ENCODE data around the gene UBA52. TPM values are rescaled to one million over a fixed set of nuclear protein-coding genes. Genes with fewer than 3 reads are reported as not detected.
"Not testable (repeated sequence)": the region's sequence is repeated elsewhere in the genome, so short reads cannot be mapped to it uniquely, and the experiment has no call there.

UBA52 gene
- total RNA-seq, 1 donor from 2014 or later, result 586 TPM

GRCh38 chr19:18588611-18589379, 17.1 kb downstream of the UBA52 start, which contains the start of gene REX1BD:
REX1BD (plus strand) TSS chr19:18588798; CDS start chr19:18588802, 4 bp downstream.
- H3K4me3 ChIP-seq (ENCODE audit: low read depth, low read length), result peak within 1 kb of the TSS; percentile 87
- no peaks in the 10 kb centered on the region for H3K27me3 ChIP-seq (ENCODE audit: control insufficient read depth, insufficient read depth, low read length)
- no peaks in the 10 kb centered on the region for H3K36me3 ChIP-seq (ENCODE audit: control insufficient read depth, insufficient read depth, low read length)
- peak; percentile 43 for DNase-seq (ENCODE audit: low read depth)
- peak; percentile 87 for TF ChIP-seq CTCF (IDR thresholded peaks at IDR 0.05; ENCODE audit: insufficient read depth, low read length, severe bottlenecking)
- FAIRE-seq, result no peak

GRCh38 chr19:18589380-18590272, 18.0 kb downstream of the UBA52 start:
- H3K27me3 ChIP-seq (ENCODE audit: control insufficient read depth, insufficient read depth, low read length), result no peaks in the 10 kb centered on the region
- no peaks in the 10 kb centered on the region for H3K36me3 ChIP-seq (ENCODE audit: control insufficient read depth, insufficient read depth, low read length)
- TF ChIP-seq CTCF (IDR thresholded peaks at IDR 0.05; ENCODE audit: insufficient read depth, low read length, severe bottlenecking), result peak; percentile 46
- FAIRE-seq (no peak), DNase-seq (ENCODE audit: low read depth) (peak; percentile 41)
- H3K4me3 ChIP-seq (ENCODE audit: low read depth, low read length), result peak overlapping the region; percentile 87

GRCh38 chr19:18590273-18591272, 18.9 kb downstream of the UBA52 start:
- peak; percentile 53 for TF ChIP-seq CTCF (IDR thresholded peaks at IDR 0.05; ENCODE audit: insufficient read depth, low read length, severe bottlenecking)
- H3K27me3 ChIP-seq (ENCODE audit: control insufficient read depth, insufficient read depth, low read length), result no peaks in the 10 kb centered on the region
- H3K4me3 ChIP-seq (ENCODE audit: low read depth, low read length), result peak overlapping the region; percentile 87
- no peak for FAIRE-seq
- peak; percentile 71 for DNase-seq (ENCODE audit: low read depth)
- no peaks in the 10 kb centered on the region for H3K36me3 ChIP-seq (ENCODE audit: control insufficient read depth, insufficient read depth, low read length)

- no peak for TF ChIP-seq CTCF (IDR thresholded peaks at IDR 0.05; ENCODE audit: insufficient read depth, low read length, severe bottlenecking)
- Histone ChIP-seq H3K36me3 (ENCODE audit: control insufficient read depth, insufficient read depth, low read length) (no peaks in the 10 kb centered on the region), H3K4me3 (ENCODE audit: low read depth, low read length) (no peak overlapping the region), H3K27me3 (ENCODE audit: control insufficient read depth, insufficient read depth, low read length) (no peaks in the 10 kb centered on the region)
- FAIRE-seq (no peak), DNase-seq (ENCODE audit: low read depth) (no peak)
Observed at GRCh38 chr19:18591735-18592385, 20.2 kb downstream of the UBA52 start.

GRCh38 chr19:18592732-18593131, 21.1 kb downstream of the UBA52 start:
- not testable (repeated sequence) for H3K36me3 ChIP-seq (ENCODE audit: control insufficient read depth, insufficient read depth, low read length); DNase-seq (ENCODE audit: low read depth); H3K4me3 ChIP-seq (ENCODE audit: low read depth, low read length); FAIRE-seq; H3K27me3 ChIP-seq (ENCODE audit: control insufficient read depth, insufficient read depth, low read length)

Data from bronchial epithelial cell (primary cell).